ENCODE measurements around the gene ANK3.

Gene ANK3

GRCh38 chr10:60009276-60009675 is 380.4 kb downstream of the ANK3 start:
- no peak overlapping the region for H3K27ac Mint-ChIP-seq
- H3K27me3 Mint-ChIP-seq = no peaks in the 10 kb centered on the region
- H3K9me3 Mint-ChIP-seq (ENCODE audit: low read depth) = no peaks in the 10 kb centered on the region
- H3K36me3 Mint-ChIP-seq = no peaks in the 10 kb centered on the region
- H3K4me3 Mint-ChIP-seq = no peak overlapping the region
- H3K4me1 Mint-ChIP-seq (ENCODE audit: low read depth) = no peaks in the 10 kb centered on the region

- Mint-ChIP-seq H3K27me3 (no peaks in the 10 kb centered on the region), H3K4me3 (no peak overlapping the region)
Observed at GRCh38 chr10:60008816-60009215, 380.9 kb downstream of the ANK3 start.

GRCh38 chr10:60006062-60006461 is 383.6 kb downstream of the ANK3 start:
- Mint-ChIP-seq H3K36me3 (no peaks in the 10 kb centered on the region), H3K4me1 (ENCODE audit: low read depth) (no peaks in the 10 kb centered on the region), H3K4me3 (no peak overlapping the region), H3K9me3 (ENCODE audit: low read depth) (no peaks in the 10 kb centered on the region), H3K27me3 (no peaks in the 10 kb centered on the region), H3K27ac (no peak overlapping the region)

More at GRCh38 chr10:60008816-60009215, 380.9 kb downstream of the ANK3 start:
- Mint-ChIP-seq H3K9me3 (ENCODE audit: low read depth) (no peaks in the 10 kb centered on the region), H3K36me3 (no peaks in the 10 kb centered on the region), H3K27ac (no peak overlapping the region), H3K4me1 (ENCODE audit: low read depth) (no peaks in the 10 kb centered on the region)

DNA sequence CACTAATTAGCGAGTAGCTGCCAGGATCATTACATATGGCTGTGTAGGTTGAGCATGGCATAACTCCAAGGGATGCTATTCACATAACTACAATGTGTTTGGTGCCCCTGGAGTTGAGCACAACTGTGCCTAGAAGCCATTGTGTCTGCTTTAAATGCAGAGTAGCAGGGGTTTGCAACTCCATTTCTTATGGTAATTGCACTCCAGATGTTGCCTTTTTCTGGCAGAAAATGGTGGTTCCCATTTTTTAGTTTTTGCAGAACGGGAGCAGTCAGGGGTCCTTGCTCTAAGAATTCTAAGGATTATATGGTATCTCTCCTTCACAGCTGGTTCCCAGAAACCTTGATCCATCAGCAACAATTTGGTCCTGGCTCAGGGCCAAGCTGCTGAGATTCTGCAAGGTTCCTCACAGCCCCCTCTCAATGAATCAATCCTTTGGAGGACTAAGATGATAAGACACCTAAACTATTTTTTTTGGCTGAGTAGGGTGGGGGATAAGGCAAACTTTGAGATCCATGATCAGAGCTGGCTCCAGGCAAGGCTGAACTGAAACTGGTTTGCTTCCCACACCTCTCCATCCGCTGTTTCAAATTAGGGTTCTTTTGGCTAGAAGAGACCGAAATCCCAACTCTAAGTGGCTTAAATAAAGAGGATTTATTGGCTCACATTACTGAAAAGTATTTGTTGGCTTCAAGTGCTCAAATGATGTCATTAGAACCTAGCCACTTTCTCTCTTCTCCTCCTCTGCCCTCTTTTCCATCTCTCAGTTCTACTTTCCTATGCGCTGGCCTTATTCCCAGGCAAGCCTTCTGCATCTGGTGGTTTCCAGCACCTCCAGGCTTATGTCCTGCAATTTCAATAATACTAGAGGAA is 385.8 kb downstream of the ANK3 start:
- no peaks in the 10 kb centered on the region for H3K36me3 Mint-ChIP-seq
- H3K27me3 Mint-ChIP-seq = peaks cover 4% of the 10 kb centered on the region
- no peaks in the 10 kb centered on the region for H3K4me1 Mint-ChIP-seq (ENCODE audit: low read depth)
- no peak overlapping the region for H3K4me3 Mint-ChIP-seq
- no peak overlapping the region for H3K27ac Mint-ChIP-seq
- H3K9me3 Mint-ChIP-seq (ENCODE audit: low read depth) = no peaks in the 10 kb centered on the region

DNA sequence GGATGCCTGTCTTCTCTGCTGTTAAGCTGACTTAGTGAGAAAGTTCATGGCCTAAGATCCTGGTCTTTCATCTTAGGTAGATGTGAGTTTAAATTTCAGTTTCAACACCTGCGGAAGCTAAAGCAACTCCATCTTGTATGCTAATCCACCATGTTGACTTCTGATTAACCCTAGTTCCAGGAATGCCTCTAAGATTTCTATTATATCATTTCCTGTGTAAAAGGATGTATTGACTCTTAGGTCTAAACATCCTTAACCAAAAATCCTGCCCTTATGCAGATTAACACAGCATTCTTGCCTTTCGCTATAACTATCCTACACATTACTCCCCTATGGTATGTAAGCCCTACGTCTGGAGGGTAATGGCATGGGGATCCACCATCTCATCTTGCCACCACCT is 388.9 kb downstream of the ANK3 start:
- H3K4me1 Mint-ChIP-seq (ENCODE audit: low read depth) = no peaks in the 10 kb centered on the region
- no peak overlapping the region for H3K27ac Mint-ChIP-seq
- no peak overlapping the region for H3K4me3 Mint-ChIP-seq
- H3K36me3 Mint-ChIP-seq = no peaks in the 10 kb centered on the region
- H3K27me3 Mint-ChIP-seq = peaks cover 4% of the 10 kb centered on the region
- no peaks in the 10 kb centered on the region for H3K9me3 Mint-ChIP-seq (ENCODE audit: low read depth)

GRCh38 chr10:59997827-59998525 is 391.7 kb downstream of the ANK3 start:
- Mint-ChIP-seq H3K4me3 (no peak overlapping the region), H3K36me3 (no peaks in the 10 kb centered on the region), H3K27ac (no peak overlapping the region), H3K4me1 (ENCODE audit: low read depth) (no peaks in the 10 kb centered on the region), H3K27me3 (peaks cover 16% of the 10 kb centered on the region), H3K9me3 (ENCODE audit: low read depth) (no peaks in the 10 kb centered on the region)

DNA sequence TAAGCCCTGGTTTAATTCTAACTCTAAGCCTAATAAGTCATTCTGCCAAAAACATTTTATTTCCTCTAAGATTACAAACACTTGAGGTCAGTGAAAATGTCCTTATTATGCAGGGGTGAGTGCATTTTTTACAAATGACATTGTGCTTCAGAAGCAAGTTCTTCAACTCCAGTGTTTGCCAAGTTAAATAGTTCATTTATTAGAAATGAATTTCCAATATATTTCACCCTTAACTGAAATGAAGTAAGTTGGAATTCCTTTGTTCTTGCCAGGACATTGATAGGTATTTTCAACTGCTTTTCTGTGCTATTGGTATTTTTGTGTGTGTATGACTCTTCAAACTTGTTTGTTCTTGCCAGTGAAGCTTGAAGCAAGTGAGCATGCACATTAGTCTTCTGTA is 393.8 kb downstream of the ANK3 start:
- Mint-ChIP-seq H3K27ac (no peak overlapping the region), H3K4me3 (no peak overlapping the region), H3K9me3 (ENCODE audit: low read depth) (no peaks in the 10 kb centered on the region), H3K36me3 (no peaks in the 10 kb centered on the region), H3K4me1 (ENCODE audit: low read depth) (peaks cover 5% of the 10 kb centered on the region), H3K27me3 (peaks cover 21% of the 10 kb centered on the region)

GRCh38 chr10:59993931-59994330 is 395.7 kb downstream of the ANK3 start:
- Mint-ChIP-seq H3K4me3 (no peak overlapping the region), H3K9me3 (ENCODE audit: low read depth) (no peaks in the 10 kb centered on the region), H3K27me3 (peaks cover 22% of the 10 kb centered on the region), H3K36me3 (no peaks in the 10 kb centered on the region), H3K27ac (no peak overlapping the region), H3K4me1 (ENCODE audit: low read depth) (peaks cover 5% of the 10 kb centered on the region)

GRCh38 chr10:59991661-59992060 is 398.0 kb downstream of the ANK3 start:
- no peak overlapping the region for H3K27ac Mint-ChIP-seq
- H3K4me3 Mint-ChIP-seq = no peak overlapping the region
- peaks cover 22% of the 10 kb centered on the region for H3K27me3 Mint-ChIP-seq
- no peaks in the 10 kb centered on the region for H3K9me3 Mint-ChIP-seq (ENCODE audit: low read depth)
- H3K36me3 Mint-ChIP-seq = no peaks in the 10 kb centered on the region
- H3K4me1 Mint-ChIP-seq (ENCODE audit: low read depth) = peaks cover 5% of the 10 kb centered on the region

DNA sequence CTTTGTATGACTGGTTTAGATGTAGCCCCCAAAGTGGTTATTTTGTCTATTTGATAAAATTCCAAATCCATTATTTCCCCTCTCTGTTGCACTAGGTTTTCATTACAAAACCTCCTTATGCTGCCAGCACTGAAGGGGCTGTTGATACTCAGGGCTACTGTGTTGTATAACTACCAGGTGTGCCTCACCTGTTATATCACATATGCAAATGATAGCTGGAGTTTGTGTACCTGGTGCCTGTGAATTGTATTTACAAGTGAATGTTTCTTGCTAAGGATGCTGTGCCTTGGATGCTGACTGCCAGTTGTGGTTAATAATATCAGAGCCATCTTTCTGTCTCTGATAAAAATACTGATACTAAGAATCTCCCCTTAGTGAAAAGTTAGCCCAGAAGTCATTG is 398.6 kb downstream of the ANK3 start:
- no peak overlapping the region for H3K4me3 Mint-ChIP-seq
- H3K9me3 Mint-ChIP-seq (ENCODE audit: low read depth) = no peaks in the 10 kb centered on the region
- no peaks in the 10 kb centered on the region for H3K36me3 Mint-ChIP-seq
- no peak overlapping the region for H3K27ac Mint-ChIP-seq
- peaks cover 22% of the 10 kb centered on the region for H3K27me3 Mint-ChIP-seq
- H3K4me1 Mint-ChIP-seq (ENCODE audit: low read depth) = peaks cover 5% of the 10 kb centered on the region

- Mint-ChIP-seq H3K36me3 (no peaks in the 10 kb centered on the region), H3K27ac (no peak overlapping the region), H3K4me1 (ENCODE audit: low read depth) (no peaks in the 10 kb centered on the region), H3K9me3 (ENCODE audit: low read depth) (no peaks in the 10 kb centered on the region), H3K4me3 (no peak overlapping the region), H3K27me3 (peaks cover 5% of the 10 kb centered on the region)
Observed at GRCh38 chr10:59985639-59986038, 404.0 kb downstream of the ANK3 start.

DNA sequence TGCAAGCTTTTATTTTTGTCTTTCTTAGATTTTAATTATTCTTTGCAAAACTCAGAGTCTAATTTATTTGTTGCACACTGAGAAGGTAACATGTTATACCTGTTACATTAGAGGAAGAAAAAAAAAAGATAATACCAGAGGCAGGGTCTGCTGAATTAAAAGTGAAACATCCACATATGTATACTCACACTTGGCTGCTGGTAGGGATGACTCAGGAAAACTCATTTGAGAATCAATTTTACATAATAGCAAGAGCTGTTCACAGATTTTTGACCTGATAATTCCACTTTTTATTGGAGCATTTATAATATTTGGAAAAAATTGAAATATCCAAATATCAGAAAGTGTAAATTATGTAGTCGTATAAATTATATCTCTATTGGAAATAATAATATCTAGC is 405.3 kb downstream of the ANK3 start:
- H3K27ac Mint-ChIP-seq = no peak overlapping the region
- H3K36me3 Mint-ChIP-seq = no peaks in the 10 kb centered on the region
- no peaks in the 10 kb centered on the region for H3K9me3 Mint-ChIP-seq (ENCODE audit: low read depth)
- H3K4me1 Mint-ChIP-seq (ENCODE audit: low read depth) = no peaks in the 10 kb centered on the region
- H3K27me3 Mint-ChIP-seq = peaks cover 2% of the 10 kb centered on the region
- H3K4me3 Mint-ChIP-seq = no peak overlapping the region

- H3K27me3 Mint-ChIP-seq = peaks cover 2% of the 10 kb centered on the region
Observed at GRCh38 chr10:59980356-59980755, 409.3 kb downstream of the ANK3 start.

GRCh38 chr10:59977486-59977885 is 412.2 kb downstream of the ANK3 start:
- Mint-ChIP-seq H3K36me3 (peaks cover 9% of the 10 kb centered on the region), H3K4me1 (ENCODE audit: low read depth) (no peaks in the 10 kb centered on the region), H3K27me3 (peaks cover 2% of the 10 kb centered on the region), H3K27ac (no peak overlapping the region), H3K9me3 (ENCODE audit: low read depth) (peaks cover 18% of the 10 kb centered on the region), H3K4me3 (no peak overlapping the region)

More at GRCh38 chr10:59980356-59980755, 409.3 kb downstream of the ANK3 start:
- Mint-ChIP-seq H3K36me3 (peaks cover 9% of the 10 kb centered on the region), H3K9me3 (ENCODE audit: low read depth) (peaks cover 18% of the 10 kb centered on the region), H3K4me3 (no peak overlapping the region), H3K4me1 (ENCODE audit: low read depth) (no peaks in the 10 kb centered on the region), H3K27ac (no peak overlapping the region)

GRCh38 chr10:59976909-59977308 is 412.8 kb downstream of the ANK3 start:
- no peak overlapping the region for H3K4me3 Mint-ChIP-seq
- H3K36me3 Mint-ChIP-seq = peaks cover 9% of the 10 kb centered on the region
- H3K9me3 Mint-ChIP-seq (ENCODE audit: low read depth) = peaks cover 18% of the 10 kb centered on the region

More at GRCh38 chr10:59976909-59977308, 412.8 kb downstream of the ANK3 start:
- H3K27me3 Mint-ChIP-seq = peaks cover 2% of the 10 kb centered on the region
- H3K4me1 Mint-ChIP-seq (ENCODE audit: low read depth) = no peaks in the 10 kb centered on the region
- H3K27ac Mint-ChIP-seq = no peak overlapping the region
